Hypothalamus (tissue), 51 donors: ENCODE measurements around the gene RNF38.
"Not testable (repeated sequence)": the region's sequence is repeated elsewhere in the genome, so short reads cannot be mapped to it uniquely, and the experiment has no call there.

Source experiments
- DNase-seq, 51 donors: peaks; one replicate each; lab custom pipeline; 2025; lab: John Stamatoyannopoulos, UW

RNF38 gene

GRCh38 chr9:36399980-36400331, at the start of gene RNF38:
TSS of gene RNF38 (minus strand) at chr9:36400269. CDS start at chr9:36400108, 161 bp downstream.
- DNase-seq, result no peak

DNA sequence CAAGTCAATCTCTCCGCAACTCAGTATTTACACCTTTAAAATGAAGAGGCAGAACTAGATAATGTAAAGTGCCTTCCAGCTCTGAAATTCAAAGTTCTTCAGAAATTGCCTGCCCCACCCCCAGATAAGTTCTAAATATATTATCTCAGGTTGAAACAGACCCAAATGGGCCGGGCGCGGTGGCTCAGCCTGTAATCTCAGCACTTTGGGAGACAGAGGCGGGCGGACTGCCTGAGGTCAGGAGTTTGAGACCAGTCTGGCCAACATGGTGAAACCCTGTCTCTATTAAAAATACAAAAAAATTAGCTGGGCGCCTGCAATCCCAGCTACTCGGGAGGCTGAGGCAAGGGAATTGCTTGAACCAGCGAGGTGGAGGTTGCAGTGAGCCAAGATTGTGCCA, 48.5 kb upstream of the RNF38 start:
- DNase-seq, result not testable (repeated sequence)

DNA sequence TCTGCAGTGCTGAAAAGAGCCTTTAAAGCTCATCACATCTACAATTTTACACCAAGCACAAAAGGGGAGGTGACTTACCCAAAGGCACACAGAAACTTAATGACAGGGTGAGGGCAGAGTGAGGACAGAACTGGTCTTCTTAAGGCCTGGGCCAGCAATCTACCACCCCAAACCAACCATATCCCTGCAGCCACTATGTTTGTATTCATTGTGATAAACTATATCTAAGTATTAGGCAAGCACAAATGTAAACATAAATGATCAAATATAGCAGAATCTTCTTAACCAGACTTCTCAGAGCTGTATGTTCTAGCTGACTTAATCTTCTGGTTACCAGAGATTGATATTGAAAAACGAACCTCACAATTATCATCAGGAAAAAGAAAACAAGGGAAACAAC, 47.9 kb upstream of the RNF38 start:
- DNase-seq, result no peak

- not testable (repeated sequence) for DNase-seq
These were observed 46.6 kb upstream of the RNF38 start for GRCh38 chr9:36446678-36447077.

GRCh38 chr9:36445800-36446361, 45.8 kb upstream of the RNF38 start:
- DNase-seq, result no peak

GRCh38 chr9:36444203-36444602, 44.1 kb upstream of the RNF38 start:
- DNase-seq, result no peak

- DNase-seq, result no peak
These were observed 43.5 kb upstream of the RNF38 start for GRCh38 chr9:36443581-36443980.

DNA sequence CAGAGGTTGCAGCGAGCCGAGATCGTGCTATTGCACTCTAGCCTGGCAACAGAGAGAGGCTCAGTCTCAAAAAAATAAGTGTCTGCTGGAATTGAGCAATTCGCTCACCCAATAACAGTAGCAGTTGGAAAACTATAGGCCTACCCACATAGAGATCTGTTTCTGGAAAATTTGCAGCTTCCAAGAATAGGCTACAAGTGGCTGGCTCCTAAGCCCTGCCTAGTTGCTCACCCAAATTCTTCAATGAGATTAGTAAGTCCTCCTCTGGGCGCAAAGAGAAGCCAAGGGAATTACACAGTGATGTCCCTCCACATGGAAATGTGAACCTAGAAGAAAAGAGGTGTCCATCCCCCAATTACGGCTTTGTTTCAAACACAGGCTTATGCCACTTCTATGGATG, 42.6 kb upstream of the RNF38 start:
- no peak for DNase-seq

DNA sequence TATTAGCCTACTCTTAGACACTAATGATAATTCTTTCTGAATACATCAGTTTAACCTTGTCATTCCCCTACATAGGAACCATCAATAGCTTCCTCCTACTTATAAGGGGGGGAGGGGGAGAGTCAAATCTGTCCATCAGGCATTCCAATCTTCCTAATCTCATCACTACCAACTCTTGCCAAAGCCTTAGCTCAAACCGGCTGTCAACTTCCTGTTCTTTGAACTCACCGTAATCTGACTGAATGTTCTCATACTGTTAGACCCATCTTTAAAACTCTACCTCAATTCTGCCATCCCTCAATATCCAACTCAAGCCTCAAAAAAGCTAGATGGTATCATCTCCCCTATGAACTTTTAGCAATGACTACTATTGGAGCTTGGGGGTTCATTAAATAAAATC, 41.9 kb upstream of the RNF38 start:
- no peak for DNase-seq

DNA sequence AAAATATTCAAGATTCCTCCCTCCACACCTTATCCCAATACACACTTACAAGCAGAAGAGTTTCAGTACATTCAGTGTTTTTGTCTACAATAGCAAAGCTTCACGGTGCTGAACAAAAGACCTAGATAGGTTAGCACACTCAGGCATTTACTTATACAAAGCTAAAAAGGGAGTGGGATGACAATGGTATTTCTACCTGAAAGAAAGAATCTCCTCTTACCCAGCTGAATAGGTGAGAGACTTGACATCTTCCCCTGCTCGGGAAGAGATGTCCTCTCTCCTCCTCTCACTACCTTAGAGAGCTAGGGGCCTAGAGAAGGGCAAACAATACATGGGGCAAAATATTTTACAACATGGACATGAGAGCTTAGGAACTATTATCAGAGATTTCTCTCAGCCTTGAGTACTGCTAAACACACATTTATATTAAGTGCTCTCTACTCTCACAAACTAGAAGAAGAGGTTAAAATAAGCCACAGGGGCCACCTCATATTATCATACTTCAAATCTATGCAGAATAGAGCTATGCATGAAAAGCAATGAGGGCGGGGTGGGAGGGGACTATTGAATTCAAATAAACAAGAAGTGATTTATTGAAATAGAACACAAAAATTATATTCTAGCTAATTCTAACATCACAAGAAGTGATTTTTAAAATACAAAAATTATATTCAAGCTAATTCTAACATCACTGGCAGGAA, 38.6 kb upstream of the RNF38 start:
- no peak for DNase-seq

DNA sequence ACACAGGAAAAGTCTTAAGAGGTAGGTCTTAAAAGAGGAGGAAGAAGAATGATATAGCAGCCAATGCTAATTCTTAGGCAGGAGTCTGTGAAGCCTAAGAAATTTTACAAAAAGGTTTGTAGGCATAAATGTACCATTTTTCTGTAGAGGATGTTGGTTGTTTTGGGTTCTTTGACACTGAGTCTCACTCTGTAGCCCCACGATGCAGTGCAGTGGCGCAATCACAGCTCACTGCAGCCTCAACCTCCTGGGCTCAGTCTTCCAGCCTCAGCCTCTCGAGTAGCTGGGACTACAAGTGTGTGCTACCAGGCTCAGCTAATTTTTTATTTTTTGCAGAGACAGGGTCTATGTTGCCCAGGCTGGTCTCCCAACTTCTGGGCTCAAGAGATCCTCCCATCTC, 37.7 kb upstream of the RNF38 start:
- DNase-seq, result no peak

- DNase-seq, result peak in 26 of 51 donors; percentile 8 to 63 (median 32)
These were observed 36.8 kb upstream of the RNF38 start for GRCh38 chr9:36436909-36437308.

GRCh38 chr9:36433386-36433785, 33.3 kb upstream of the RNF38 start:
- no peak for DNase-seq

- no peak for DNase-seq
These were observed 31.0 kb upstream of the RNF38 start for GRCh38 chr9:36431078-36431477.

DNA sequence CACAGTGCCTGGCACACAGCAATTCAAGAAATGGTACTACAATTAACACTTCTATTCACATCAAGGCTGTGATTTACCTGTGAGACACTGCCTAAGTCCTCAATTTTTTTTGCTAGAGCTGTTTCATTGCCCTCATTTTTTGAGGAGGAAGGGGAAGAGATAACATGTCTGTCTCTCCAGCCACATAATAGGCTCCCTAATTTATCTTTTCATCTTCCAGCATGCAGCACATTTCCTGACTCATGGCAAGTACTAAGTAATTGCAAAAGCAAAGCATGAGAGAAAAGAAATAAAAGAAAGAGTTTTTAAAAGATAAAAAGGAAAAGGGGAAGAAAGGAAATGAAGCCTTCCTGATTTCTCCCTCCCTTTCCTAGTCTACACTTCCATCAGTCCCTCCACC, 26.9 kb upstream of the RNF38 start:
- no peak for DNase-seq

DNA sequence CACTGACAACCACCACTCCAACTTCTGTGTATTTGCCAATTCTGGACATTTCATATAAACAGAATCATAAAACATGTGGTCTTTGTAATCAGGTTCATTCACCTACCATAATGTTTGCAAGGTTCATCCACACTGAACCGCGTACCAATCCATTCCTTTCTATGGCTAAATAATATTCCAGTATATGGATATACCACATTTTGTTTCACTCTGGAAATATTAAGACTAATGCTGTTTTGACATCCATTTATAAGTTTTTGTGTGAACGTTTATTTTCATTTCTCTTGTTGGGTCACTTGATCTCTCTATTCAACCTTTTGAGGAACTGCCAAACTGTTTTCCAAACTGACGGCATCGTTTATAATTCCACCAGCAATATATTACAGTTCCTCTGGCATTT, 26.3 kb upstream of the RNF38 start:
- DNase-seq, result no peak

DNA sequence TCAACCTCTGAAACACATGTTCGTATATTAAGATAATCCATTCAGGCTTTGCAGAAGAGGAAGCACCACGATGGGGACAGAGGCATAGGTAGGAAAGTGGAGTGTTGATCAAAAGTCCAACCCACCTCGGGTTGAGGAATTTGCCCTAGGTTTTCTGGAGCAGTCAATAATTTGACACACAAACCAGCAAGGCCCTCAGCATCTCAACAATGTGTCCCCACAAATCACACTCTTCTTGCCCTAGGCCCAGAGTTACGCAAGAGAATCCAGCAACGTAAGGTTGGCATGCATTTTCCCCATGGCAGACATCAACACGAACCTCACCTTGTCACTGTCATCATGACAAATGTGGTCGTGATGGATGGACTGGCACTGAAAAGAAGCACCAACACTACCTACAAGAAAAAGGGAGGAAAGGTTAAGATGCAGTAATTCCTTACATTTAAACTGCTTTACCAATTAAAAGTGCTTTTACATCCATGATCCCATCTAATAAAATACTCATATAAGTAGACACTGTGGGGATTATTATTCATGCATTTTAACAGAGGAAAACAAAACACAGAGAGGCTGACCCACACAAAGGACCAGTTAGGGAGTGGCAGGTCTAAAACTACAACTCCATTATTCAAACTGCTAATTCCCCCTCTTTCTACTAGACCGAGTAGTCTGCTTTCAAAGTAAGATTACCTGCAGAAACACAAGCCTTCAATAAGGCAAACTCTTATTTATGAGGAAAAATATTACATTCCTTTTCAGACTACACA, 24.4 kb upstream of the RNF38 start:
- DNase-seq, result no peak

DNA sequence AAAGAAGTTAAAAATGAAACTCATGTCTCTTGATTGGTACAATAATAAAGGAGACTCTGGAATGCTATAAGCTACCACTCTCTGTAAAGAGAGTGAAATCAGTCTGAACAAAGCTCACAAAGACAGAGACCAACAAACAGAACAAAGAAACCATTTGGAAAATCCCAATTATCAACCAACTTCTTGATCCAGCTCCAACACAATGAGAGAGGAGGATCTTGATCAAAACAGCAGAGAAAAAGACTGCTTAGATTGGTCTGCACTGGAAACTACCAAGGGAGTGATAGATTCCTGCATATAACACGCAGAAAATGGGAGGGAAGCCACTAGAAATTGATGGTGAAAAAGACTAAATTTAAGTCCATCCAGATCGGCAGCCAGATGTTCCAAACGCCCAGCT, 23.1 kb upstream of the RNF38 start:
- peak in 2 of 51 donors; percentile 30 to 66 for DNase-seq

DNA sequence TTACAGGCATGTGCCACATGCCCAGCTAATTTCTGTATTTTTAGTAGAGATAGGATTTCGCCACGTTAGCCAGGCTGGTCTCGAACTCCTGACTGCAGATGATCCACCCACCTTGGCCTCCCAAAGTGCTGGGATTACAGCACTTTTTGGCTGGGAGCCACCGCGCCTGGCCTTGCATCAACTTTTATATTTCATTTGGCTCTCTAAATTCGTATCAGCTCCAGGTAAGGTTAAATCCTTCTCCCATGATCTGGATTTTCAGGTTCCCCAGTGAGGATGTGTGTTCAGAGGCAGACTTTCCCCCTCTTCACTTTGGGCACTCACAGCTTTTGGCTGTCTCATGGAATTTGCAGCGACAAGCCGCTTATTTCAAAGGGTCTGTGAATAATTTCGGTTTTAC, 16.8 kb upstream of the RNF38 start:
- DNase-seq, result no peak

DNA sequence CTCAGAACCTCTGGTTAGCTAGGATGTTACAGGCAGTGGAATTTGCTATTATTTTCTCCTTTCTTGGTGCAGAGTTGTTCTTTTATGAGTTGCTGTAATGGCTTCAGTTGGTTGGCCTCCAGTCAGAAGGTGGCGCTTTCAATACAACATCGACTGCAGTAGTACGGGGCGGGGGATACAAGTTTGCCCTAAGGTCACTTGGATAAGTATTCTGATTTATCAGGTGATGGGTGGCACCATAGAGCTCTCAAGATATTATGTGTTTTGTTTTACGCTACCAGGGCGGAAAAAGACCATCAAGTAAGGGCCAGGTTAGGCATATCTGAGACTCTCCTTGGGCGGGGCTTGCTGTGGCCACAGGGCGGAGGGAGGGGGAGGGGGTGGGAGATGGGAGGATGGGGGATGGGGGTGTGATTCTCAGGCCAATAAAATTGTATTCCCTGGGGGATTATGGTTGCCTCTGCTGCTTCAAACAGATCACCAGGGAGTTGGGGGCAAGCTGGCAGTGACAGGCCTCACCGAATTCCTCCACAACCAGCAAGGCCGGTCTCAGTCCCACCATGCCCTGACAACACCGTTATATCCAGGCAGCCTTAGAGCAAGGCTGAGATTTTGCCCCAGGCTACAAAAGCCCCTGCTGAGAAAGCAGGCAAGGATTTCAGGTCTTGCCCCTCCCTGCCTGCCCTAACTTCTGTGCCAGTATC, 15.9 kb upstream of the RNF38 start:
- DNase-seq, result no peak

DNA sequence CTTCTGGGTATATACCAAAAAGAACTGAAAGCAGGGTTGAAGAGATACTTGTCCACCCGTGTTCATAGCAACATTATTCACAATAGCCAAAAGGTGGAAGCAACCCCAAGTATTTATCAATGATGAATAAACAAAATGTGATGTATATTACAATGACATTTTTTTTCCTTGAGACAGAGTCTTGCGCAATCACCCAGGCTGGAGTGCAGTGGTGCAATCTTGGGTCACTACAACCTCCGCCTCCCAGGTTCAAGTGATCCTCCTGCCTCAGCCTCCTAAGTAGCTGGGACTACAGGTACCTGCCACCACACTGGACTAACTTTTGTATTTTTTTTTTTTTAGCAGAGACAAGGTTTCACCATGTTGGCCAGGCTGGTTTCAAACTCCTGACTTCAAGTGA, 11.3 kb upstream of the RNF38 start:
- not testable (repeated sequence) for DNase-seq
